ENCODE measurements around the gene ALDH3A1. TPM values are rescaled to one million over a fixed set of nuclear protein-coding genes. Genes with fewer than 3 reads are reported as not detected.

The ALDH3A1 gene
- total RNA-seq: under 1 TPM in 1 of 2 experiments, not detected in 1; 0.14 TPM

GRCh38 chr17:19747829-19748806 lies at the start of gene ALDH3A1:
Gene ALDH3A1, minus strand, starts transcription at chr17:19748298. Its CDS starts 3,169 bp downstream, at chr17:19745129.
- Mint-ChIP-seq H3K27ac (no peak within 1 kb of the TSS), H3K27me3 (peaks cover 11% of the 10 kb centered on the region), H3K4me1 (ENCODE audit: low read depth) (peaks cover 8% of the 10 kb centered on the region), H3K4me3 (no peak within 1 kb of the TSS), H3K9me3 (no peaks in the 10 kb centered on the region), H3K36me3 (no peaks in the 10 kb centered on the region)
- ChIA-PET POLR2A (no interaction called here), CTCF (interaction anchor here (6.4 kb wide), 1 partner anchor 13 kb away, joined by 72 read pairs; no protein-coding TSS in a partner anchor)
- intact Hi-C loops (cut with micrococcal nuclease): no loop called here
- no peak for DNase-seq

DNA sequence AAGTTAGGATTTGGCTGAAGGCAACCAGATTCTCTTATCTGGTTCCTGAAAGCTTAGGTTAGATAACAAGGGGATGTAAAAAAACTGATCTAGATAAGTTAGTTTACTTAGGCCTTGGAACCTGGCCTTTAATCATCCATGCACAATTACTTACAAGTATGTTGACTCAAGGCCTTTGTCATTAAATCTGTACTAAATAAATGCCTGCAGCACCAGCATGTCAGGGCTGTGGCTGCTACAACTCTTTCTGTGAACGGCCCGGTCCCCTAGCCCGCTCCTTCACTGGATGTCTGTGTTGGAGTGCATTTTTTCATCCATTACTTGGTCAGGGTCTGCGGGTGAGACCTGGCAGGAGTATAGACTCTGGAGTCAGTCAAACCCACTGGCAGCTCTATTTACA lies 48.4 kb upstream of the ALDH3A1 start:
- POLR2A ChIA-PET: no interaction called here
- no peak overlapping the region for H3K4me3 Mint-ChIP-seq
- peaks cover 22% of the 10 kb centered on the region for H3K9me3 Mint-ChIP-seq
- intact Hi-C loops (cut with micrococcal nuclease): no loop called here
- no peak for DNase-seq
- H3K27ac Mint-ChIP-seq: no peak overlapping the region
- no peaks in the 10 kb centered on the region for H3K27me3 Mint-ChIP-seq
- H3K4me1 Mint-ChIP-seq (ENCODE audit: low read depth): peaks cover 8% of the 10 kb centered on the region
- peaks cover 61% of the 10 kb centered on the region for H3K36me3 Mint-ChIP-seq
- CTCF ChIA-PET: no interaction called here

GRCh38 chr17:19791918-19792550 lies 43.9 kb upstream of the ALDH3A1 start:
- Mint-ChIP-seq H3K4me1 (ENCODE audit: low read depth) (peaks cover 4% of the 10 kb centered on the region), H3K27me3 (no peaks in the 10 kb centered on the region), H3K36me3 (peaks cover 68% of the 10 kb centered on the region), H3K27ac (no peak overlapping the region), H3K9me3 (peaks cover 18% of the 10 kb centered on the region), H3K4me3 (no peak overlapping the region)
- intact Hi-C loops (cut with micrococcal nuclease): no loop called here
- ChIA-PET POLR2A (no interaction called here), CTCF (interaction anchor here (0.8 to 2.0 kb wide), 3 partner anchors 25 to 279 kb away, joined by 3 to 6 read pairs (median 3); no protein-coding TSS in a partner anchor)
- no peak for DNase-seq

GRCh38 chr17:19787733-19788357 lies 39.7 kb upstream of the ALDH3A1 start:
- CTCF ChIA-PET: interaction anchor here (0.9 to 1.0 kb wide), 2 partner anchors 21 to 25 kb away, joined by 3 read pairs; no protein-coding TSS in a partner anchor

GRCh38 chr17:19785854-19786253 lies 37.8 kb upstream of the ALDH3A1 start:
- intact Hi-C loops (cut with micrococcal nuclease): loop anchor here (5.0 kb wide), 1 partner anchor 81 kb away; the partner anchor contains the start of gene ULK2
- H3K36me3 Mint-ChIP-seq: peaks cover 34% of the 10 kb centered on the region
- H3K27ac Mint-ChIP-seq: no peak overlapping the region
- no peak for DNase-seq
- H3K9me3 Mint-ChIP-seq: no peaks in the 10 kb centered on the region
- H3K4me1 Mint-ChIP-seq (ENCODE audit: low read depth): peaks cover 13% of the 10 kb centered on the region
- CTCF ChIA-PET: no interaction called here
- H3K4me3 Mint-ChIP-seq: no peak overlapping the region
- H3K27me3 Mint-ChIP-seq: no peaks in the 10 kb centered on the region
- POLR2A ChIA-PET: no interaction called here

More at GRCh38 chr17:19787733-19788357, 39.7 kb upstream of the ALDH3A1 start:
- H3K27me3 Mint-ChIP-seq: no peaks in the 10 kb centered on the region
- no peak overlapping the region for H3K27ac Mint-ChIP-seq
- POLR2A ChIA-PET: no interaction called here
- no peaks in the 10 kb centered on the region for H3K9me3 Mint-ChIP-seq
- intact Hi-C loops (cut with micrococcal nuclease): loop anchor here (5.0 kb wide), 1 partner anchor 79 kb away; the partner anchor contains the start of gene ULK2
- peaks cover 4% of the 10 kb centered on the region for H3K4me1 Mint-ChIP-seq (ENCODE audit: low read depth)
- peak; percentile 67 for DNase-seq
- H3K36me3 Mint-ChIP-seq: peaks cover 35% of the 10 kb centered on the region
- H3K4me3 Mint-ChIP-seq: no peak overlapping the region

GRCh38 chr17:19781488-19782458 lies 33.7 kb upstream of the ALDH3A1 start:
- Mint-ChIP-seq H3K36me3 (peaks cover 27% of the 10 kb centered on the region), H3K4me3 (no peak overlapping the region), H3K9me3 (no peaks in the 10 kb centered on the region), H3K27me3 (no peaks in the 10 kb centered on the region), H3K4me1 (ENCODE audit: low read depth) (peaks cover 9% of the 10 kb centered on the region), H3K27ac (peak overlapping the region; percentile 16)
- CTCF ChIA-PET: interaction anchor here (0.6 to 3.3 kb wide), 6 partner anchors 9 to 268 kb away, joined by 3 to 21 read pairs (median 4); no protein-coding TSS in a partner anchor
- DNase-seq: peak; percentile 30
- POLR2A ChIA-PET: interaction anchor here (1.2 kb wide), 1 partner anchor 10 kb away, joined by 5 read pairs; no protein-coding TSS in a partner anchor
- intact Hi-C loops (cut with micrococcal nuclease): no loop called here

DNA sequence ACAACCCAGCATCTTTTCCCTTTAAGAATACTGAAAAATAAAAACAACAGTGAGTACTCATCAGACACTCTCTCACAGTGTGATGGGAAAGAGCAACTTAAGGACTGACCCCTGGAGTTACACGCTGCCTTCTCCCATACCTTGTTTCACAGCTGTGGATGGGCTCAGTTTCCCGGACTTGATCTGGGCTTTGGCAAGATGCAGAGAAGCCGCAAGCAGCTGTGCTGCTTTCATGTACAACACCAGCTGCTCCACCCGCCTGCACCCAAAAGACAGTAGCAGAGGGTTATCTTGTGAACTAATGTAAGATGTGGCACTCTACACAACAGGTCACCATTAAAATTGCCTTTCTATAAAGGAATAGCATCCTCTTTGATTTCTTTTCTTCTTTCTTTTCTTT lies 32.7 kb upstream of the ALDH3A1 start:
- no peak for DNase-seq
- no peaks in the 10 kb centered on the region for H3K9me3 Mint-ChIP-seq
- H3K4me3 Mint-ChIP-seq: no peak overlapping the region
- intact Hi-C loops (cut with micrococcal nuclease): no loop called here
- no peak overlapping the region for H3K27ac Mint-ChIP-seq
- CTCF ChIA-PET: interaction anchor here (1.3 to 3.3 kb wide), 3 partner anchors 14 to 36 kb away, joined by 3 to 21 read pairs (median 15); no protein-coding TSS in a partner anchor
- H3K4me1 Mint-ChIP-seq (ENCODE audit: low read depth): peaks cover 13% of the 10 kb centered on the region
- POLR2A ChIA-PET: no interaction called here
- H3K27me3 Mint-ChIP-seq: no peaks in the 10 kb centered on the region
- peaks cover 30% of the 10 kb centered on the region for H3K36me3 Mint-ChIP-seq

- H3K9me3 Mint-ChIP-seq: no peaks in the 10 kb centered on the region
- H3K4me3 Mint-ChIP-seq: no peak overlapping the region
- intact Hi-C loops (cut with micrococcal nuclease): loop anchor here (5.0 kb wide), 1 partner anchor 39 kb away; no protein-coding TSS in a partner anchor
- DNase-seq: no peak
- ChIA-PET POLR2A (no interaction called here), CTCF (interaction anchor here (0.6 kb wide), 1 partner anchor 45 kb away, joined by 3 read pairs; no protein-coding TSS in a partner anchor)
- peaks cover 61% of the 10 kb centered on the region for H3K4me1 Mint-ChIP-seq (ENCODE audit: low read depth)
- no peak overlapping the region for H3K27ac Mint-ChIP-seq
- H3K27me3 Mint-ChIP-seq: no peaks in the 10 kb centered on the region
- H3K36me3 Mint-ChIP-seq: peaks cover 15% of the 10 kb centered on the region
These were observed 25.4 kb upstream of the ALDH3A1 start for GRCh38 chr17:19773534-19773933.

GRCh38 chr17:19771971-19772630 lies 24.0 kb upstream of the ALDH3A1 start:
- intact Hi-C loops (cut with micrococcal nuclease): loop anchor here (5.0 kb wide), 1 partner anchor 40 kb away; no protein-coding TSS in a partner anchor
- no peaks in the 10 kb centered on the region for H3K27me3 Mint-ChIP-seq
- H3K4me3 Mint-ChIP-seq: peak overlapping the region; percentile 38
- POLR2A ChIA-PET: interaction anchor here (0.7 kb wide), 1 partner anchor 10 kb away, joined by 5 read pairs; no protein-coding TSS in a partner anchor
- peaks cover 76% of the 10 kb centered on the region for H3K4me1 Mint-ChIP-seq (ENCODE audit: low read depth)
- no peaks in the 10 kb centered on the region for H3K9me3 Mint-ChIP-seq
- peak; percentile 42 for DNase-seq
- CTCF ChIA-PET: interaction anchor here (0.8 to 2.8 kb wide), 3 partner anchors 9 to 259 kb away, joined by 3 to 18 read pairs (median 4); no protein-coding TSS in a partner anchor
- peak overlapping the region; percentile 72 for H3K27ac Mint-ChIP-seq
- H3K36me3 Mint-ChIP-seq: peaks cover 10% of the 10 kb centered on the region

GRCh38 chr17:19770985-19771735 lies 23.1 kb upstream of the ALDH3A1 start:
- Mint-ChIP-seq H3K4me3 (peak overlapping the region; percentile 53), H3K27ac (peak overlapping the region; percentile 71), H3K9me3 (no peaks in the 10 kb centered on the region), H3K4me1 (ENCODE audit: low read depth) (peaks cover 78% of the 10 kb centered on the region), H3K36me3 (peaks cover 4% of the 10 kb centered on the region), H3K27me3 (no peaks in the 10 kb centered on the region)
- POLR2A ChIA-PET: no interaction called here
- no peak for DNase-seq
- CTCF ChIA-PET: interaction anchor here (1.0 to 2.8 kb wide), 2 partner anchors 9 to 27 kb away, joined by 3 to 18 read pairs; no protein-coding TSS in a partner anchor
- intact Hi-C loops (cut with micrococcal nuclease): loop anchor here (5.0 kb wide), 1 partner anchor 41 kb away; no protein-coding TSS in a partner anchor

All from activated CD4-positive, alpha-beta memory T cell treated with anti-CD3 and anti-CD28 coated beads for 36 hours (primary cell).